Activated B cell treated with CpG ODN at 0.5 μM for 24 hours (primary cell): ENCODE measurements around the gene EOLA1. TPM values are rescaled to one million over a fixed set of nuclear protein-coding genes. Genes with fewer than 3 reads are reported as not detected.
"Not testable (repeated sequence)": the region's sequence is repeated elsewhere in the genome, so short reads cannot be mapped to it uniquely, and the experiment has no call there.

ENCODE experiments used
- ATAC-seq: fragments of 200-7000 bp; cut with Tn5 transposase; one replicate; pipeline ENCODE4 v1.10.0; 2021; ENCODE audit warnings: low read depth, mild to moderate bottlenecking, moderate library complexity
- CTCF ChIA-PET: fragments of 350-600 bp; sonication (Branson Sonifier 250); formaldehyde crosslinking; loops from one replicate; lab custom pipeline; 2021; ENCODE audit warnings: antibody characterized with exemption; lab: Charles Lee
- POLR2A ChIA-PET: fragments of 350-600 bp; sonication (Branson Sonifier 250); formaldehyde crosslinking; loops from one replicate; lab custom pipeline; 2021; ENCODE audit warnings: antibody characterized with exemption; lab: Charles Lee
- DNase-seq: peaks from one replicate; pipeline ENCODE4 v3.0.0; 2022
- H3K27ac Mint-ChIP-seq: one replicate; pipeline ENCODE4 v1.8.0; 2020; ENCODE audit warnings: mixed read lengths
- H3K27me3 Mint-ChIP-seq: one replicate; pipeline ENCODE4 v1.8.0; 2021; ENCODE audit warnings: mixed read lengths
- H3K36me3 Mint-ChIP-seq: one replicate; pipeline ENCODE4 v1.8.0; 2021; ENCODE audit warnings: low read depth, mixed read lengths
- H3K4me1 Mint-ChIP-seq: one replicate; pipeline ENCODE4 v1.8.0; 2021; ENCODE audit warnings: mixed read lengths
- H3K4me3 Mint-ChIP-seq: one replicate; pipeline ENCODE4 v1.8.0; 2020; ENCODE audit warnings: mild to moderate bottlenecking, mixed read lengths
- H3K9me3 Mint-ChIP-seq: one replicate; pipeline ENCODE4 v1.8.0; 2020; ENCODE audit warnings: mixed read lengths
- intact Hi-C: fragments of 100-400 bp; cut with micrococcal nuclease; formaldehyde crosslinking; loops from one replicate; pipeline ENCODE4 v1.15.1; 2024
- total RNA-seq: library from RNA; stranded (reverse); gene quantifications from 2 replicates; pipeline ENCODE4 v1.2.3, GENCODE V29; 2022
- TF ChIP-seq, protein P1 (sequence below): fragments of 200-600 bp; IDR thresholded peaks from one replicate; pipeline ENCODE4 v1.8.0; 2022; ENCODE audit warnings: antibody characterized with exemption, mild to moderate bottlenecking

Gene EOLA1
- total RNA-seq, 1 donor from 2014 or later = 22.8 TPM

- POLR2A ChIA-PET = no interaction called here
- intact Hi-C loops = no loop called here
- Mint-ChIP-seq H3K4me1 (peaks cover 3% of the 10 kb centered on the region), H3K27ac (no peak overlapping the region), H3K9me3 (no peaks in the 10 kb centered on the region), H3K36me3 (no peaks in the 10 kb centered on the region), H3K4me3 (no peak overlapping the region), H3K27me3 (peaks cover 2% of the 10 kb centered on the region)
- no peak for ATAC-seq
- TF ChIP-seq, protein P1, sequence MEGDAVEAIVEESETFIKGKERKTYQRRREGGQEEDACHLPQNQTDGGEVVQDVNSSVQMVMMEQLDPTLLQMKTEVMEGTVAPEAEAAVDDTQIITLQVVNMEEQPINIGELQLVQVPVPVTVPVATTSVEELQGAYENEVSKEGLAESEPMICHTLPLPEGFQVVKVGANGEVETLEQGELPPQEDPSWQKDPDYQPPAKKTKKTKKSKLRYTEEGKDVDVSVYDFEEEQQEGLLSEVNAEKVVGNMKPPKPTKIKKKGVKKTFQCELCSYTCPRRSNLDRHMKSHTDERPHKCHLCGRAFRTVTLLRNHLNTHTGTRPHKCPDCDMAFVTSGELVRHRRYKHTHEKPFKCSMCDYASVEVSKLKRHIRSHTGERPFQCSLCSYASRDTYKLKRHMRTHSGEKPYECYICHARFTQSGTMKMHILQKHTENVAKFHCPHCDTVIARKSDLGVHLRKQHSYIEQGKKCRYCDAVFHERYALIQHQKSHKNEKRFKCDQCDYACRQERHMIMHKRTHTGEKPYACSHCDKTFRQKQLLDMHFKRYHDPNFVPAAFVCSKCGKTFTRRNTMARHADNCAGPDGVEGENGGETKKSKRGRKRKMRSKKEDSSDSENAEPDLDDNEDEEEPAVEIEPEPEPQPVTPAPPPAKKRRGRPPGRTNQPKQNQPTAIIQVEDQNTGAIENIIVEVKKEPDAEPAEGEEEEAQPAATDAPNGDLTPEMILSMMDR = no peak
- no peak for DNase-seq
- CTCF ChIA-PET = no interaction called here
These were observed 24.7 kb upstream of the EOLA1 start for GRCh38 chrX:149515954-149516602.

GRCh38 chrX:149516604-149517003, 24.2 kb upstream of the EOLA1 start:
- Mint-ChIP-seq H3K36me3 (no peaks in the 10 kb centered on the region), H3K4me3 (no peak overlapping the region), H3K4me1 (peaks cover 3% of the 10 kb centered on the region), H3K27ac (no peak overlapping the region), H3K9me3 (no peaks in the 10 kb centered on the region), H3K27me3 (peaks cover 2% of the 10 kb centered on the region)
- ChIA-PET CTCF (no interaction called here), POLR2A (no interaction called here)
- TF ChIP-seq, protein P1 = no peak
- ATAC-seq (no peak), DNase-seq (no peak)
- intact Hi-C loops = no loop called here

- TF ChIP-seq, protein P1 = no peak
- POLR2A ChIA-PET = no interaction called here
- CTCF ChIA-PET = interaction anchor here (0.7 kb wide), 1 partner anchor 100 kb away, joined by 4 read pairs; no protein-coding TSS in a partner anchor
- H3K4me1 Mint-ChIP-seq = peaks cover 3% of the 10 kb centered on the region
- no peaks in the 10 kb centered on the region for H3K9me3 Mint-ChIP-seq
- no peak for ATAC-seq
- no peak for DNase-seq
- intact Hi-C loops = no loop called here
- no peaks in the 10 kb centered on the region for H3K36me3 Mint-ChIP-seq
- H3K27me3 Mint-ChIP-seq = peaks cover 2% of the 10 kb centered on the region
- no peak overlapping the region for H3K4me3 Mint-ChIP-seq
- no peak overlapping the region for H3K27ac Mint-ChIP-seq
These were observed 23.5 kb upstream of the EOLA1 start for GRCh38 chrX:149517308-149517707.

DNA sequence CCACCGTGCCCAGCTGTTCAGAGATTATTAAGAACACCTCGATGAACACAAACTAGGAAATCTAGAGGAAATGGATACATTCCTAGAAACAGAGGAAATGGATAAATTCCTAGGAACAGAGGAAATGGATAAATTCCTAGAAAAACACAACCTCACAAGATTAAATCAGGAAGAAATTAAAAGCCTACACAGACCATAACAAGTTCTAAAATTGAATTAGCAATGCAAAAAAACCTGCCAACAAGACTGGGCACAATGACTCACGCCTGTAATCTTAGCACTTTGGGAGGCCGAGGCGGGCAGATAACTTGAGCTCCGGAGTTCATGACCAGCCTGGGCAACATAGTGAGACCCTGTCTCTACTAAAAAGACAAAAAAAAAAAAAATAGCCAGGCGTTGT, 22.6 kb upstream of the EOLA1 start:
- H3K36me3 Mint-ChIP-seq = no peaks in the 10 kb centered on the region
- H3K27ac Mint-ChIP-seq = no peak overlapping the region
- ATAC-seq = no peak
- DNase-seq = no peak
- H3K9me3 Mint-ChIP-seq = no peaks in the 10 kb centered on the region
- TF ChIP-seq, protein P1 = no peak
- peaks cover 3% of the 10 kb centered on the region for H3K4me1 Mint-ChIP-seq
- ChIA-PET CTCF (interaction anchor here (0.7 kb wide), 1 partner anchor 99 kb away, joined by 4 read pairs; no protein-coding TSS in a partner anchor), POLR2A (interaction anchor here (1.0 kb wide), 1 partner anchor 13 kb away, joined by 4 read pairs; the partner anchor contains the start of gene IDS)
- intact Hi-C loops = no loop called here
- H3K27me3 Mint-ChIP-seq = peaks cover 2% of the 10 kb centered on the region
- no peak overlapping the region for H3K4me3 Mint-ChIP-seq

GRCh38 chrX:149520636-149521277, 20.1 kb upstream of the EOLA1 start:
- intact Hi-C loops = loop anchor here (1.0 to 2.0 kb wide), 2 partner anchors 8 to 16 kb away; partner anchors contain the start of gene IDS
- H3K9me3 Mint-ChIP-seq, CTCF ChIA-PET, H3K4me3 Mint-ChIP-seq, H3K4me1 Mint-ChIP-seq, H3K27ac Mint-ChIP-seq, H3K27me3 Mint-ChIP-seq, DNase-seq, H3K36me3 Mint-ChIP-seq, ATAC-seq, POLR2A ChIA-PET: not testable (repeated sequence)
